Choroid plexus epithelial cell (primary cell): ENCODE measurements around the gene DEFB113.

ENCODE experiments used
- DNase-seq: peaks from one replicate; pipeline ENCODE4 v3.0.0-alpha.2; 2010; ENCODE audit warnings: low read depth
- H3K4me3 ChIP-seq: 2 replicates; pipeline ENCODE4 v1.5.1; 2011; ENCODE audit warnings: low read depth, mild to moderate bottlenecking, control low read depth, low read length, moderate library complexity
- CTCF ChIP-seq: conservative IDR thresholded peaks from 2 replicates; pipeline ENCODE4 v1.5.1; 2011; ENCODE audit warnings: low read depth, mild to moderate bottlenecking, control low read depth, inconsistent platforms, low read length, moderate library complexity

The DEFB113 gene, protein sequence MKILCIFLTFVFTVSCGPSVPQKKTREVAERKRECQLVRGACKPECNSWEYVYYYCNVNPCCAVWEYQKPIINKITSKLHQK

DNA sequence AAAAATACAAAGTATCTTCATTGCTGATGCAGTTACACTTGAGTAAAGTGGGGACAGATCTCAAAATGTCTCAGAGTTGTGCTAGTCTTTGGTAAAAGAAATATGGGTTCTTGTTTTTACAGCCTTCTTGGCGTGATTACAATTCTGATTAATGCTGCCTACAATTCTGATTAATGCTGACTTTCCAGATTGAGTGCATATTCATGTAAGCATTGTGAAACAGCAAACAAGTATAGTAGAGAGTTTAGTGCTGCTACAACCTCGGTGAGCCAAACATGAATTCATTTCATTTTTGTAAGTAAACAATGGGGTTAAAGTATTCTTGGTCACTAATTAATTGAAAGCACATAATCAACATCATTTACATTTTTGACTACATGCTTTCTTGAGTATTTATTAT lies at the start of gene DEFB113:
Gene DEFB113 (minus strand): TSS at position 21 of the 400 bp plus-strand sequence. CDS start 0 bp downstream, at position 21.
- no peak within 1 kb of the TSS for H3K4me3 ChIP-seq
- TF ChIP-seq CTCF: no peak
- DNase-seq: no peak

GRCh38 chr6:50007819-50008218 lies 38.4 kb upstream of the DEFB113 start:
- DNase-seq: no peak
- H3K4me3 ChIP-seq: no peak overlapping the region
- no peak for TF ChIP-seq CTCF

- TF ChIP-seq CTCF: no peak
- no peak overlapping the region for H3K4me3 ChIP-seq
- no peak for DNase-seq
Measured at GRCh38 chr6:50003139-50003538, 33.7 kb upstream of the DEFB113 start.

- no peak for TF ChIP-seq CTCF
- DNase-seq: no peak
- no peak overlapping the region for H3K4me3 ChIP-seq
Measured at GRCh38 chr6:49995278-49995677, 25.9 kb upstream of the DEFB113 start.

DNA sequence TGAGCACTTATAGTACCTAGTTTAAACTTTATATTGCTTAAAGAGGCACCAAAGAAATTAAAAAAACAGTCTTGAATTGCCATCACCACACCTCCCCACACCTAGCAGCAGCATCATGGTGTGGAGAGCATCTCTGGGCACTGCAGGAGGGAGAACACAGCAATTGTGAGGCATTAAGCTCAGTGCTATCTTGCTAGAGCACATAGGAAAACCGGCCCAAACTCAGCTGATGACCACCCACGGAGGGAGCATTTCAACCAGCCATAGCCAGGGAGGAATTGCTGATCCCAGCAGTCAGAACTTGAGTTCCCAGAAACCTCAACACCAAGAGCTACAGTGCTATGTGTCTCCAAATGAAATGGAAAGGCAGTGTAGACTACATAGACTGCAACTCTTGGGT lies 19.5 kb upstream of the DEFB113 start:
- no peak for DNase-seq
- no peak overlapping the region for H3K4me3 ChIP-seq
- no peak for TF ChIP-seq CTCF

GRCh38 chr6:49987749-49988148 lies 18.3 kb upstream of the DEFB113 start:
- no peak for TF ChIP-seq CTCF
- DNase-seq: no peak
- no peak overlapping the region for H3K4me3 ChIP-seq

DNA sequence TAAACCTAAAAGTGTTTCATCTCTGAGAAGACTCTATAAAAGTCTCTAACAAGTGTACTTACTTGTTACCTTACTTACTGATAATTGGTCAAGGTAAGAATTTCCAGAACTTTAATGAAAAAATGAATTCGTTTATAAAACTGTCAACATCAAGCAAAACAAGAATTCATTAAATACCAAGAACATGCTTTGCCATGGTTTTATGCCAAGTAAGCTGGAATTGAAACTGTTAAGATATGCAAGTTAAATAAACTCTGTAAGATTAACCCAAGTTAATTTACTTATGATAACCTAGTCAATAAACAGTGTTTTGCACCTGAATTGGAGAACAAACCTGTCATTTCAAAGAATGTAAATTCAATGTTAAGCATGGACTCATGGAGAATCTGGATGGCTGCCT lies 17.1 kb upstream of the DEFB113 start:
- H3K4me3 ChIP-seq: no peak overlapping the region
- TF ChIP-seq CTCF: no peak
- no peak for DNase-seq
